Liver (tissue), 3 donors: ENCODE measurements around the gene GNAI3.

Experiments used
- FOXA2 ChIP-seq: IDR thresholded peaks from 2 replicates; pipeline ENCODE4 v1.6.1; 2016; ENCODE audit warnings: antibody characterized with exemption
- RAD21 ChIP-seq, 2 donors: IDR thresholded peaks; 2 replicates each; pipeline ENCODE4 v1.6.1; 2016; ENCODE audit warnings: antibody characterized with exemption in 2 of 2, mild to moderate bottlenecking in 2 of 2
- TAF1 ChIP-seq: conservative IDR thresholded peaks from 2 replicates; pipeline ENCODE4 v1.6.1; 2016; ENCODE audit warnings: antibody characterized with exemption, mild to moderate bottlenecking
- YY1 ChIP-seq: IDR thresholded peaks from 2 replicates; pipeline ENCODE4 v1.6.1; 2016; ENCODE audit warnings: antibody characterized with exemption, mild to moderate bottlenecking
- TF ChIP-seq, protein P1 (sequence below): fragments of 150-350 bp; IDR thresholded peaks from 2 replicates; pipeline ENCODE4 v1.5.1; 2017; ENCODE audit warnings: improper control_type of control experiment, low read depth, low read length; ENCODE audit not compliant: missing input control
- donor health status: healthy.
- donor health status: healthy.

DNA sequence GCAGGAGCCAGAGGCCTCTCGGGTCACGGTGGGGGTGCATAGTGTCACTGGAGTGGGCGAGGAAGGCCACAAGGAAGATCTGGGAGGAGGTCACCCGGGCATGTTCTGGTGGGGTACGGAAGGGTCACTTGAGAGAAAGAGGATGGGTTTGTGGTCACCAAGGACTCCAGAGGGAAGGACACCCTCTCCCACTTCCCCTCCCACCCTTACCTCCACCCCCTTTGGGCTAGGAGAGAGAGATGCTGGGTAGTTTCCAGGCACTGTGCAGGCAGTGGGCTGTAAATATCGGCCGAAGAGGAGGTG is 39.6 kb upstream of the GNAI3 start:
- TF ChIP-seq, protein P1, sequence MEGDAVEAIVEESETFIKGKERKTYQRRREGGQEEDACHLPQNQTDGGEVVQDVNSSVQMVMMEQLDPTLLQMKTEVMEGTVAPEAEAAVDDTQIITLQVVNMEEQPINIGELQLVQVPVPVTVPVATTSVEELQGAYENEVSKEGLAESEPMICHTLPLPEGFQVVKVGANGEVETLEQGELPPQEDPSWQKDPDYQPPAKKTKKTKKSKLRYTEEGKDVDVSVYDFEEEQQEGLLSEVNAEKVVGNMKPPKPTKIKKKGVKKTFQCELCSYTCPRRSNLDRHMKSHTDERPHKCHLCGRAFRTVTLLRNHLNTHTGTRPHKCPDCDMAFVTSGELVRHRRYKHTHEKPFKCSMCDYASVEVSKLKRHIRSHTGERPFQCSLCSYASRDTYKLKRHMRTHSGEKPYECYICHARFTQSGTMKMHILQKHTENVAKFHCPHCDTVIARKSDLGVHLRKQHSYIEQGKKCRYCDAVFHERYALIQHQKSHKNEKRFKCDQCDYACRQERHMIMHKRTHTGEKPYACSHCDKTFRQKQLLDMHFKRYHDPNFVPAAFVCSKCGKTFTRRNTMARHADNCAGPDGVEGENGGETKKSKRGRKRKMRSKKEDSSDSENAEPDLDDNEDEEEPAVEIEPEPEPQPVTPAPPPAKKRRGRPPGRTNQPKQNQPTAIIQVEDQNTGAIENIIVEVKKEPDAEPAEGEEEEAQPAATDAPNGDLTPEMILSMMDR = no peak
- TF ChIP-seq FOXA2 = no peak
- TF ChIP-seq TAF1 = no peak
- no peak for TF ChIP-seq RAD21 (IDR thresholded peaks at IDR 0.05)
- TF ChIP-seq YY1 = no peak
